Colonic mucosa (tissue), 4 donors: ENCODE measurements around the gene PSMC2. TPM values are rescaled to one million over a fixed set of nuclear protein-coding genes. Genes with fewer than 3 reads are reported as not detected.
A peak's percentile ranks its signal among the peaks of the same experiment; 100 is the strongest.

Source experiments
- DNase-seq: peaks from one replicate; pipeline ENCODE4 v3.0.0-alpha.2; 2020
- H3K27ac ChIP-seq: fragments of 200-600 bp; one replicate; pipeline ENCODE4 v1.8.0; 2021
- H3K27me3 ChIP-seq: fragments of 200-600 bp; one replicate; pipeline ENCODE4 v1.8.0; 2021
- H3K36me3 ChIP-seq: fragments of 200-600 bp; one replicate; pipeline ENCODE4 v1.8.0; 2021
- H3K4me1 ChIP-seq: fragments of 200-600 bp; one replicate; pipeline ENCODE4 v1.8.0; 2021; ENCODE audit warnings: mild to moderate bottlenecking
- H3K4me3 ChIP-seq: fragments of 200-600 bp; one replicate; pipeline ENCODE4 v1.8.0; 2021
- H3K9ac ChIP-seq, 2 donors: one replicate each; pipeline ENCODE4 v1.7.0; 2013; ENCODE audit warnings: control low read depth in 2 of 2, low read depth in 2 of 2, low read length in 2 of 2
- H3K9me3 ChIP-seq: fragments of 200-600 bp; one replicate; pipeline ENCODE4 v1.8.0; 2021
- intact Hi-C: fragments of 100-400 bp; cut with DNase I; formaldehyde crosslinking; loops from one replicate; pipeline ENCODE4 v1.14.1; 2022
- total RNA-seq, 2 donors: library from RNA; stranded (reverse); fragmentation: NEBNext Ultra II Directional in 1 of 2; extraction: Animal tissue kit (Norgen Biotek cat#: 25700) in 1 of 2; gene quantifications; one replicate each; pipeline ENCODE4 v1.2.1, GENCODE V29; 2021
- TF ChIP-seq, protein P1 (sequence below): fragments of 200-600 bp; IDR thresholded peaks from one replicate; pipeline ENCODE4 v1.8.0; 2022; ENCODE audit warnings: antibody characterized with exemption, mild to moderate bottlenecking
- donor health status: healthy.
- donor health status: DM: no; HTN: no; CAD: no.
- donor health status: DM: no; HTN: no; CAD: no.

PSMC2 gene
- 100 to 1,000 TPM in 1 of 2 donors, 10 to 100 TPM in 1; 75.6 to 109 TPM for total RNA-seq

- Histone ChIP-seq H3K4me3 (peak within 1 kb of the TSS; percentile 97), H3K9me3 (no peaks in the 10 kb centered on the region), H3K36me3 (no peaks in the 10 kb centered on the region), H3K9ac (peak within 1 kb of the TSS; percentile 74 to 93), H3K4me1 (peaks cover 7% of the 10 kb centered on the region), H3K27ac (peak within 1 kb of the TSS; percentile 88), H3K27me3 (no peaks in the 10 kb centered on the region)
- intact Hi-C loops = no loop called here
- TF ChIP-seq, protein P1, sequence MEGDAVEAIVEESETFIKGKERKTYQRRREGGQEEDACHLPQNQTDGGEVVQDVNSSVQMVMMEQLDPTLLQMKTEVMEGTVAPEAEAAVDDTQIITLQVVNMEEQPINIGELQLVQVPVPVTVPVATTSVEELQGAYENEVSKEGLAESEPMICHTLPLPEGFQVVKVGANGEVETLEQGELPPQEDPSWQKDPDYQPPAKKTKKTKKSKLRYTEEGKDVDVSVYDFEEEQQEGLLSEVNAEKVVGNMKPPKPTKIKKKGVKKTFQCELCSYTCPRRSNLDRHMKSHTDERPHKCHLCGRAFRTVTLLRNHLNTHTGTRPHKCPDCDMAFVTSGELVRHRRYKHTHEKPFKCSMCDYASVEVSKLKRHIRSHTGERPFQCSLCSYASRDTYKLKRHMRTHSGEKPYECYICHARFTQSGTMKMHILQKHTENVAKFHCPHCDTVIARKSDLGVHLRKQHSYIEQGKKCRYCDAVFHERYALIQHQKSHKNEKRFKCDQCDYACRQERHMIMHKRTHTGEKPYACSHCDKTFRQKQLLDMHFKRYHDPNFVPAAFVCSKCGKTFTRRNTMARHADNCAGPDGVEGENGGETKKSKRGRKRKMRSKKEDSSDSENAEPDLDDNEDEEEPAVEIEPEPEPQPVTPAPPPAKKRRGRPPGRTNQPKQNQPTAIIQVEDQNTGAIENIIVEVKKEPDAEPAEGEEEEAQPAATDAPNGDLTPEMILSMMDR = no peak
- peak; percentile 86 for DNase-seq
Observed at GRCh38 chr7:103347507-103348267, at the start of gene PSMC2. Gene PSMC2, plus strand, starts transcription at chr7:103347643. Its CDS starts 69 bp downstream, at chr7:103347712.

DNA sequence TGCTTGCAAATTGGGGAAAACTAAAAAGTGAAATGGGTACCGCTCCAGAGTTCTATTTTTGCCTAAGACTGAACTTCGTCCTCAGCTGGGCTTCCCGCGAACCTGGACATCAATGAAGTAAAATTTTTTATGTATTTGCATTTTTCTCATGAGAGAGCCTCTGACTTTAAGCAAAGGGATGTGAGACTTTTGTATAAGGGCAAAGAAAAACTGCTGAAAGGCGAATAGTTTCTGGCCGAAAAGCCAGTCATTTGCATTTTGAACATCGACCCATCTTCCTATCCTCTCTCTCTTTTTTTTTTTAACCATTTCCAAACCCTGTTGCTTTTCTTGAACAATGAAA is 49.6 kb upstream of the PSMC2 start:
- intact Hi-C loops = loop anchor here (5.0 kb wide), 1 partner anchor 109 kb away; no protein-coding TSS in a partner anchor
- TF ChIP-seq, protein P1 = no peak
- Histone ChIP-seq H3K4me3 (peak overlapping the region; percentile 85), H3K4me1 (peaks cover 5% of the 10 kb centered on the region), H3K9ac (peak overlapping the region; percentile 41 to 92), H3K36me3 (peaks cover 8% of the 10 kb centered on the region), H3K9me3 (no peaks in the 10 kb centered on the region), H3K27me3 (no peaks in the 10 kb centered on the region), H3K27ac (peak overlapping the region; percentile 62)
- DNase-seq = no peak

- no peaks in the 10 kb centered on the region for H3K9me3 ChIP-seq
- no peaks in the 10 kb centered on the region for H3K27me3 ChIP-seq
- no peak for DNase-seq
- no peak overlapping the region for H3K27ac ChIP-seq
- no peak overlapping the region for H3K9ac ChIP-seq
- peaks cover 8% of the 10 kb centered on the region for H3K36me3 ChIP-seq
- TF ChIP-seq, protein P1 = no peak
- intact Hi-C loops = loop anchor here (2.0 to 5.0 kb wide), 3 partner anchors 38 to 211 kb away; no protein-coding TSS in a partner anchor
- peaks cover 5% of the 10 kb centered on the region for H3K4me1 ChIP-seq
- H3K4me3 ChIP-seq = no peak overlapping the region
Observed at GRCh38 chr7:103299660-103300059, 47.8 kb upstream of the PSMC2 start.

- Histone ChIP-seq H3K27me3 (no peaks in the 10 kb centered on the region), H3K9ac (no peak overlapping the region), H3K27ac (no peak overlapping the region), H3K4me1 (peaks cover 5% of the 10 kb centered on the region), H3K4me3 (no peak overlapping the region), H3K36me3 (peaks cover 8% of the 10 kb centered on the region), H3K9me3 (no peaks in the 10 kb centered on the region)
- intact Hi-C loops = loop anchor here (2.0 to 5.0 kb wide), 2 partner anchors 36 to 213 kb away; no protein-coding TSS in a partner anchor
- TF ChIP-seq, protein P1 = no peak
- no peak for DNase-seq
Observed at GRCh38 chr7:103301441-103301840, 46.0 kb upstream of the PSMC2 start.

DNA sequence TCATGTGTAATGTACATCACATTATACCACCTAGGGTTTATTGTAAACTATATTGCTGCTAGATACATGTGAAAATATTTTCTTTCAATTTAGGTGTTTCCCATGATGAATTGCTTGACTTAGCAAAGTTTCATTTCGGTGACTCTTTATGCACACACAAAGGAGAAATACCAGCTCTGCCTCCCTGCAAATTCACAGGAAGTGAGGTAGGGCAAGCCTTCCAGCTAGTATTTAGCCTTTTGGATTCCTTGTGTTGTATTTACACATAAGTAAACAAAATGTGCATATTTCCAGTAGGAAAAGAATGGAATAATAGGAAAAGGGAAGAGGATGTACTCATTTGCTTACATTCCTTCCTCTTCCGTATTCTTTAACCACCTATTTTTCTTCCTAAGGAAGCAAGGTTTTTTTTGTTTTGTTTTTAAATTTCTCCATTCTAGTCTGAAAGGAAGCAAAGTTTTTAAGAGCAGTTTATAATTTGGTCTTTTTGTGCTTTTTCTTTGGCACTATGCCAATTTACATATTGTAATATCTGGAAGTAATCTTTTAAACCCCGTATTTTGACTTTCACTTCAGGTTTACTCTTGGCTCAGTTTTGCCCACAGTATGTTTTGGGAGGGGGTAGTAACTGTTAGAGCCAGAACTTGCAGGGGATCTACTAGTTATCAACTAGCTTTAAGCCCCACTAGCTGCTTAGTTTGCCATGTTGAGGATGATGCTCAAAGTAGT is 39.8 kb upstream of the PSMC2 start:
- intact Hi-C loops = no loop called here
- DNase-seq = no peak
- Histone ChIP-seq H3K27ac (no peak overlapping the region), H3K4me3 (no peak overlapping the region), H3K4me1 (no peaks in the 10 kb centered on the region), H3K27me3 (no peaks in the 10 kb centered on the region), H3K9ac (no peak overlapping the region), H3K36me3 (no peaks in the 10 kb centered on the region), H3K9me3 (no peaks in the 10 kb centered on the region)
- TF ChIP-seq, protein P1 = no peak
